ENCODE measurements around the gene SLC36A3.

SLC36A3 gene

GRCh38 chr5:151281001-151281639 is 22.4 kb downstream of the SLC36A3 start:
- TF ChIP-seq CTCF (IDR thresholded peaks at IDR 0.05; ENCODE audit: low read length, missing control alignments), result no peak
- DNase-seq (ENCODE audit: low read depth), result no peak
- H3K4me3 ChIP-seq (replicated peaks; ENCODE audit: low read depth, low read length), result no peak overlapping the region

DNA sequence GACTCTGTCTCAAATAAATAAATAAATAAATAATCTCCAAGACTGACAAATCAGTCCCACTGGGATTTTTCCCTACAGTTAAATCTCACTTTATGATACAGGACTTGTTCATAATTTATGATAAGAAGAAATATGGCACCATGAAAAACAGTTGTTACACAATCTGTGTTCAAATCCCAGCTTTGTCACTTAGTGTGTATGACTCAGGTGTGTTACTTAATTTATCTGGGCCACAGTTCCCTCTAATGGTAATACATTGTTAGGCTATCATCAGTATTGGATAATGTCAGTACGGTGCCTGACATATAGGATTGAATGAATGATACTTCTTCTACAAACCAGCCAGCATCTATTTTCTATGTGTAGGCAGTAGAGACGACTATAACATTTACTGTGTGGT is 23.1 kb downstream of the SLC36A3 start:
- no peak for TF ChIP-seq CTCF (IDR thresholded peaks at IDR 0.05; ENCODE audit: low read length, missing control alignments)
- no peak overlapping the region for H3K4me3 ChIP-seq (replicated peaks; ENCODE audit: low read depth, low read length)
- DNase-seq (ENCODE audit: low read depth), result no peak

GRCh38 chr5:151278845-151279244 is 24.7 kb downstream of the SLC36A3 start:
- DNase-seq (ENCODE audit: low read depth), result no peak

GRCh38 chr5:151275803-151276202 is 27.8 kb downstream of the SLC36A3 start:
- H3K4me3 ChIP-seq (replicated peaks; ENCODE audit: low read depth, low read length), result no peak overlapping the region
- no peak for TF ChIP-seq CTCF (IDR thresholded peaks at IDR 0.05; ENCODE audit: low read length, missing control alignments)
- DNase-seq (ENCODE audit: low read depth), result no peak

More at GRCh38 chr5:151278845-151279244, 24.7 kb downstream of the SLC36A3 start:
- no peak for TF ChIP-seq CTCF (IDR thresholded peaks at IDR 0.05; ENCODE audit: low read length, missing control alignments)
- no peak overlapping the region for H3K4me3 ChIP-seq (replicated peaks; ENCODE audit: low read depth, low read length)

- no peak overlapping the region for H3K4me3 ChIP-seq (replicated peaks; ENCODE audit: low read depth, low read length)
- TF ChIP-seq CTCF (IDR thresholded peaks at IDR 0.05; ENCODE audit: low read length, missing control alignments), result no peak
- no peak for DNase-seq (ENCODE audit: low read depth)
Observed at GRCh38 chr5:151274666-151275065, 28.9 kb downstream of the SLC36A3 start.

GRCh38 chr5:151271336-151271735 is 32.2 kb downstream of the SLC36A3 start:
- no peak overlapping the region for H3K4me3 ChIP-seq (replicated peaks; ENCODE audit: low read depth, low read length)
- no peak for DNase-seq (ENCODE audit: low read depth)
- no peak for TF ChIP-seq CTCF (IDR thresholded peaks at IDR 0.05; ENCODE audit: low read length, missing control alignments)

DNA sequence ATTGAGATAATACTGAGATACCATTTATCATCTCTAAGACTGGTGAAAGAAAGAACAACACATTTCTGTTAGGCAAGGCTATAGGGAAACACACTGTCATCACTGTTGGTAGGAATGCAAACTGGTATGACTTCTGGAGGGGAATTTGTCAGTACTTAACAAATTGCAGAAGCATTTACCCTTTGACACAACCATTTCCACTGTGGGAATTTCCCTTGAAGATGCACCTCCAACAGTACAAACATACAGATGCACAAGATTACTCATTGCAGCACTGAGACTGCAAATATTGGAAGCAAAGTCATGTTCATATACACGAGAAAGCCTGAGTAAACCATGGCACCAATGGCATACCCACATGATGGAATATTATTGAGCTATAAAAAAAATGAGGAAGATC is 33.0 kb downstream of the SLC36A3 start:
- peak; percentile 50 for DNase-seq (ENCODE audit: low read depth)
- no peak for TF ChIP-seq CTCF (IDR thresholded peaks at IDR 0.05; ENCODE audit: low read length, missing control alignments)

More for the DNA sequence above, 33.0 kb downstream of the SLC36A3 start:
- no peak overlapping the region for H3K4me3 ChIP-seq (replicated peaks; ENCODE audit: low read depth, low read length)
